A549 (cell line): ENCODE results near the gene SPATS2. TPM values are rescaled to one million over a fixed set of nuclear protein-coding genes. Genes with fewer than 3 reads are reported as not detected.

Source experiments
- ATAC-seq, 2 experiments: fragments of 200-7000 bp in 1 of 2; fragments of >200 bp in 1 of 2; cut with Nextera tagmentation in 1 of 2; cut with Tn5 transposase in 1 of 2; 3 replicates each; pipeline versions ENCODE4 v1.8.0 to v1.9.1; 2018 to 2020; ENCODE audit warnings: mild to moderate bottlenecking in 1 of 2, moderate library complexity in 1 of 2
- CTCF ChIA-PET: fragments of 300-600 bp; sonication (Branson Sonifier 250); formaldehyde crosslinking; extraction: SDS; loops from one replicate; lab custom pipeline; 2021; ENCODE audit warnings: antibody characterized with exemption, inconsistent platforms; lab: Yijun Ruan, JAX
- POLR2A ChIA-PET: fragments of 350-600 bp; formaldehyde crosslinking; extraction: SDS; loops from one replicate; lab custom pipeline; 2021; ENCODE audit warnings: antibody characterized with exemption, inconsistent platforms; lab: Yijun Ruan, JAX
- DNase-seq, 2 experiments: peaks; one replicate each; pipeline versions ENCODE4 v3.0.0 to v3.0.0-alpha.2; 2011 to 2016; ENCODE audit warnings: low read depth in 1 of 2, low spot score in 1 of 2
- FAIRE-seq: peaks from 2 replicates; lab custom pipeline; 2011; peaks lifted over from hg19 to GRCh38; lab: Jason Lieb, UNC
- H3K27ac ChIP-seq, 2 experiments: fragments of >200 bp; sonication (Bioruptor Twin); formaldehyde crosslinking; 3 replicates each; pipeline ENCODE4 v1.5.1; 2016 to 2017
- H3K4me1 ChIP-seq: fragments of >200 bp; sonication (Bioruptor Twin); formaldehyde crosslinking; 3 replicates; pipeline ENCODE4 v1.6.1; 2016
- H3K4me2 ChIP-seq: fragments of >200 bp; sonication (Bioruptor Twin); formaldehyde crosslinking; 3 replicates; pipeline ENCODE4 v1.6.1; 2016
- H3K4me3 ChIP-seq: fragments of >200 bp; sonication (Bioruptor Twin); formaldehyde crosslinking; 3 replicates; pipeline ENCODE4 v1.5.1; 2016
- H3K9me3 ChIP-seq: fragments of >200 bp; sonication (Bioruptor Twin); formaldehyde crosslinking; 3 replicates; pipeline ENCODE4 v1.6.1; 2016
- CBX8 ChIP-seq: fragments of 200-600 bp; sonication (generic); IDR thresholded peaks from 2 replicates; pipeline ENCODE4 v1.6.1; 2016
- CEBPB ChIP-seq, 2 experiments: fragments of >200 bp in 1 of 2; sonication (Bioruptor Twin) in 1 of 2; formaldehyde crosslinking in 1 of 2; IDR thresholded peaks; 2 replicates each; pipeline ENCODE4 v1.6.1; 2012 to 2016
- CHD2 ChIP-seq: fragments of 150-350 bp; IDR thresholded peaks from 2 replicates; pipeline ENCODE4 v1.6.1; 2014; ENCODE audit warnings: low read length; ENCODE audit not compliant: partially characterized antibody
- CHD4 ChIP-seq: fragments of 200-600 bp; sonication (generic); IDR thresholded peaks from 2 replicates; pipeline ENCODE4 v1.6.1; 2016; ENCODE audit warnings: antibody characterized with exemption, mild to moderate bottlenecking, borderline replicate concordance
- HDAC2 ChIP-seq: fragments of 200-600 bp; sonication (generic); IDR thresholded peaks from 2 replicates; pipeline ENCODE4 v1.6.1; 2016
- HEYL ChIP-seq: fragments of 250-450 bp; sonication (Bioruptor Pico); IDR thresholded peaks from 2 replicates; pipeline ENCODE4 v1.8.0; 2021; ENCODE audit warnings: mild to moderate bottlenecking, moderate library complexity
- HOXB5 ChIP-seq: fragments of 250-450 bp; sonication (Bioruptor Pico); IDR thresholded peaks from 2 replicates; pipeline ENCODE4 v1.5.0; 2020; ENCODE audit warnings: mild to moderate bottlenecking, moderate library complexity
- JUN ChIP-seq, 2 experiments: fragments of >200 bp; sonication (Bioruptor Twin); formaldehyde crosslinking; IDR thresholded peaks; 2 replicates in 1 of 2; 3 replicates in 1 of 2; pipeline ENCODE4 v1.6.1; 2016 to 2017
- KDM1A ChIP-seq: fragments of 200-600 bp; sonication (generic); IDR thresholded peaks from 2 replicates; pipeline ENCODE4 v1.6.1; 2016; ENCODE audit warnings: low read depth, mild to moderate bottlenecking
- NFE2L2 ChIP-seq: fragments of 150-350 bp; conservative IDR thresholded peaks from 2 replicates; pipeline ENCODE4 v1.6.1; 2014; ENCODE audit warnings: low read length
- NPAS2 ChIP-seq: fragments of 250-450 bp; sonication (Bioruptor Pico); IDR thresholded peaks from 2 replicates; pipeline ENCODE4 v1.8.0; 2022; ENCODE audit warnings: mild to moderate bottlenecking, moderate library complexity, borderline replicate concordance
- NR3C1 ChIP-seq: fragments of >200 bp; sonication (Bioruptor Twin); formaldehyde crosslinking; IDR thresholded peaks from 3 replicates; pipeline ENCODE4 v1.6.1; 2017
- POLR2A ChIP-seq: IDR thresholded peaks from 2 replicates; pipeline ENCODE4 v1.6.1; 2012; ENCODE audit warnings: mild to moderate bottlenecking, low read length
- POLR2AphosphoS2 ChIP-seq: conservative IDR thresholded peaks from 2 replicates; pipeline ENCODE4 v1.6.1; 2012; ENCODE audit warnings: low read length, improper control_type of control experiment, inconsistent platforms
- RAD21 ChIP-seq, 2 experiments: fragments of >200 bp in 1 of 2; sonication (Bioruptor Twin) in 1 of 2; formaldehyde crosslinking in 1 of 2; IDR thresholded peaks in 1 of 2; conservative IDR thresholded peaks in 1 of 2; 2 replicates in 1 of 2; 3 replicates in 1 of 2; pipeline ENCODE4 v1.6.1; 2012 to 2018; ENCODE audit warnings: inconsistent platforms in 1 of 2
- RARB ChIP-seq: fragments of 250-450 bp; sonication (Bioruptor Pico); IDR thresholded peaks from 2 replicates; pipeline ENCODE4 v1.8.0; 2021; ENCODE audit warnings: mild to moderate bottlenecking, moderate library complexity
- SMC3 ChIP-seq: fragments of >200 bp; sonication (Bioruptor Twin); formaldehyde crosslinking; IDR thresholded peaks from 3 replicates; pipeline ENCODE4 v1.6.1; 2018; ENCODE audit warnings: inconsistent platforms
- SREBF2 ChIP-seq: fragments of 450-650 bp; IDR thresholded peaks from 2 replicates; pipeline ENCODE4 v1.6.1; 2014; ENCODE audit warnings: mild to moderate bottlenecking, moderate library complexity
- TFCP2L1 ChIP-seq: fragments of 250-450 bp; sonication (Bioruptor Pico); IDR thresholded peaks from 2 replicates; pipeline ENCODE4 v1.5.0; 2021; ENCODE audit warnings: mild to moderate bottlenecking
- WGBS: methylation state at CpG from one replicate; pipeline ENCODE4 v1.1.6; 2017; ENCODE audit errors: missing lambda C conversion rate; 5-methylcytosine and 5-hydroxymethylcytosine counted together
- polyA plus RNA-seq, 4 experiments: library from polyadenylated mRNA; depleted of rRNA in 3 of 4; stranded (reverse); fragments of >200 nt; fragmentation: RNase III in 1 of 4; extraction: RNeasy Plus Mini Kit Qiagen cat#74134 plus additional on column Dnase treatment in 1 of 4; gene quantifications; 2 replicates in 3 of 4; 3 replicates in 1 of 4; pipeline ENCODE4 v1.2.3, GENCODE V29; 2011 to 2017
- TF ChIP-seq, protein P1 (sequence below): fragments of 250-450 bp; sonication (Bioruptor Pico); IDR thresholded peaks from 2 replicates; pipeline ENCODE4 v1.5.0; 2020; ENCODE audit warnings: low read depth, mild to moderate bottlenecking, moderate library complexity
- TF ChIP-seq, protein P2 (sequence below): fragments of >200 bp; sonication (Bioruptor Twin); formaldehyde crosslinking; IDR thresholded peaks from 3 replicates; pipeline ENCODE4 v1.5.1; 2016
- TF ChIP-seq, protein P3 (sequence below): IDR thresholded peaks from 2 replicates; pipeline ENCODE4 v1.6.1; 2012; ENCODE audit warnings: low read depth, borderline replicate concordance
- TF ChIP-seq, protein P4 (sequence below): IDR thresholded peaks from 2 replicates; pipeline ENCODE4 v1.6.1; 2012
- TF ChIP-seq, protein P5 (sequence below): IDR thresholded peaks from 2 replicates; pipeline ENCODE4 v1.6.1; 2012

The SPATS2 gene
- polyA plus RNA-seq, 2 of the 4 experiments (the other 2 are of a cell fraction) = 37.7 to 154 TPM

DNA sequence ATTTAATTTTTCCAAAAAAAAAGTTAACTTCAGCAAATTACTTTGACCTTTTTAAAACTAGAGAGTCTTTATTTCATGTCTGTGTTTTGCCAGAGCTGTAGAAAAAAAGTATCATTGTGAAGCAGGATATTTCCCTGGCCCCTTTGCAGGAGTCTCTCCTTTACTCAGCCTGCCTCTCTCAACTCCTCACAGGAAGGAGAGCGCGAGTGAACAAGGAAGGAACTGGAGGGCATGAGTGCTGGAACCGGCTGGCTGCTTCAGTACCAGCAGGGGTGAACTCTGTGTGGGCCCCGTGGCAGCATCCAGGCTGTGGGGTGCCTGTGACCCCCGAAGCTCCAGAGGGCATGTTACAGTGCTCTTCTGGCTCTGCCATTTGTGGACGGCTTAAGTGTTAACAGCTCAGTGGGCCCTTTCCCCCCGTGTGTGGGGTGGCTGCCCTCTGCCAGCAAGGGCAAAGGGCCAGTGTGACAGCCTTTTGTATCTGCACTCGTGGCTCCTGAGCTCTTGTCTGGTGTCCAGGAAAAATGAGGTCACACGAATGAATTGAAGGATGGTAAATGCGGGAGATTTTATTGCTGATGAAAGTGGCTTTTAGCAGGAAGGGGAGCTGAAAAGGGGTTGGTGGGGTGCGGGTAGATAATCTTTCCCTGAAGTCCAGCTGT lies 95.0 kb downstream of the SPATS2 start (continued):
- TF ChIP-seq, protein P1, sequence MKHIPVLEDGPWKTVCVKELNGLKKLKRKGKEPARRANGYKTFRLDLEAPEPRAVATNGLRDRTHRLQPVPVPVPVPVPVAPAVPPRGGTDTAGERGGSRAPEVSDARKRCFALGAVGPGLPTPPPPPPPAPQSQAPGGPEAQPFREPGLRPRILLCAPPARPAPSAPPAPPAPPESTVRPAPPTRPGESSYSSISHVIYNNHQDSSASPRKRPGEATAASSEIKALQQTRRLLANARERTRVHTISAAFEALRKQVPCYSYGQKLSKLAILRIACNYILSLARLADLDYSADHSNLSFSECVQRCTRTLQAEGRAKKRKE = no peak
- no peak for TF ChIP-seq SMC3
- no peak for TF ChIP-seq CHD2
- TF ChIP-seq NPAS2 (CRISPR knock-in tag) = no peak
- no peak for TF ChIP-seq CHD4
- no peak for TF ChIP-seq POLR2A
- TF ChIP-seq TFCP2L1 (CRISPR knock-in tag) = no peak
- TF ChIP-seq, protein P2, sequence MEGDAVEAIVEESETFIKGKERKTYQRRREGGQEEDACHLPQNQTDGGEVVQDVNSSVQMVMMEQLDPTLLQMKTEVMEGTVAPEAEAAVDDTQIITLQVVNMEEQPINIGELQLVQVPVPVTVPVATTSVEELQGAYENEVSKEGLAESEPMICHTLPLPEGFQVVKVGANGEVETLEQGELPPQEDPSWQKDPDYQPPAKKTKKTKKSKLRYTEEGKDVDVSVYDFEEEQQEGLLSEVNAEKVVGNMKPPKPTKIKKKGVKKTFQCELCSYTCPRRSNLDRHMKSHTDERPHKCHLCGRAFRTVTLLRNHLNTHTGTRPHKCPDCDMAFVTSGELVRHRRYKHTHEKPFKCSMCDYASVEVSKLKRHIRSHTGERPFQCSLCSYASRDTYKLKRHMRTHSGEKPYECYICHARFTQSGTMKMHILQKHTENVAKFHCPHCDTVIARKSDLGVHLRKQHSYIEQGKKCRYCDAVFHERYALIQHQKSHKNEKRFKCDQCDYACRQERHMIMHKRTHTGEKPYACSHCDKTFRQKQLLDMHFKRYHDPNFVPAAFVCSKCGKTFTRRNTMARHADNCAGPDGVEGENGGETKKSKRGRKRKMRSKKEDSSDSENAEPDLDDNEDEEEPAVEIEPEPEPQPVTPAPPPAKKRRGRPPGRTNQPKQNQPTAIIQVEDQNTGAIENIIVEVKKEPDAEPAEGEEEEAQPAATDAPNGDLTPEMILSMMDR = no peak
- no peak for TF ChIP-seq CEBPB (IDR thresholded peaks at IDR 0.05)
- TF ChIP-seq SREBF2 = no peak
- no peak for TF ChIP-seq JUN (IDR thresholded peaks at IDR 0.05)

DNA sequence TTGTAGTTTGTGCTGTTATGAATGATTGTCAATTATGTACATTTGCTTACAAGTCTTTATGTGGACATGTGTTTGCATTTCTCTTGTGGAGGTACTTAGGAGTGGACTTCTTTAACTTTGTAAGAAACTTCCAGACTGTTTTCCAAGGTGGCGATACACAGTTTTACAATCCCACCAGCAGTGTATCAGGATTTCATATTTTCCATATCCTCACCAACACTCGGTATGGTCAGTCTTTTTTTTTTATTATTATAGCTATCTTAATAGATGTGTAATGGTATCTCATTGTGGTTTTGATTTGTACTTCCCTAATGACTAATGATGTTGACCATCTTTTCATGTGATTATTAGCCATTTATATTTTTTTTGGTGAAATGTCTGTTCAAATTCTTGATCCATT lies 97.9 kb downstream of the SPATS2 start:
- no peak overlapping the region for H3K4me3 ChIP-seq
- DNase-seq (no peak), FAIRE-seq (no peak), ATAC-seq (no peak)
- no peak overlapping the region for H3K4me2 ChIP-seq
- ChIA-PET POLR2A (no interaction called here), CTCF (interaction anchor here (2.2 kb wide), 1 partner anchor 118 kb away, joined by 6 read pairs; the partner anchor contains the start of gene DNAJC22)
- WGBS = 97% methylated on average over 2 of the region's 2 CpGs
- no peaks in the 10 kb centered on the region for H3K9me3 ChIP-seq
- no peak overlapping the region for H3K27ac ChIP-seq
- TF ChIP-seq RARB (CRISPR knock-in tag) (no peak), CBX8 (no peak), NFE2L2 (no peak), HOXB5 (CRISPR knock-in tag) (no peak), HDAC2 (no peak), KDM1A (no peak), POLR2AphosphoS2 (no peak), RAD21 (conservative IDR thresholded peaks at IDR 0.05 in 1 of 2, IDR thresholded peaks at IDR 0.05 in 1 of 2) (no peak), NR3C1 (no peak), HEYL (CRISPR knock-in tag) (no peak)
- TF ChIP-seq, protein P1 = no peak
- TF ChIP-seq, protein P3, sequence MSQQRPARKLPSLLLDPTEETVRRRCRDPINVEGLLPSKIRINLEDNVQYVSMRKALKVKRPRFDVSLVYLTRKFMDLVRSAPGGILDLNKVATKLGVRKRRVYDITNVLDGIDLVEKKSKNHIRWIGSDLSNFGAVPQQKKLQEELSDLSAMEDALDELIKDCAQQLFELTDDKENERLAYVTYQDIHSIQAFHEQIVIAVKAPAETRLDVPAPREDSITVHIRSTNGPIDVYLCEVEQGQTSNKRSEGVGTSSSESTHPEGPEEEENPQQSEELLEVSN = no peak
- TF ChIP-seq, protein P4, sequence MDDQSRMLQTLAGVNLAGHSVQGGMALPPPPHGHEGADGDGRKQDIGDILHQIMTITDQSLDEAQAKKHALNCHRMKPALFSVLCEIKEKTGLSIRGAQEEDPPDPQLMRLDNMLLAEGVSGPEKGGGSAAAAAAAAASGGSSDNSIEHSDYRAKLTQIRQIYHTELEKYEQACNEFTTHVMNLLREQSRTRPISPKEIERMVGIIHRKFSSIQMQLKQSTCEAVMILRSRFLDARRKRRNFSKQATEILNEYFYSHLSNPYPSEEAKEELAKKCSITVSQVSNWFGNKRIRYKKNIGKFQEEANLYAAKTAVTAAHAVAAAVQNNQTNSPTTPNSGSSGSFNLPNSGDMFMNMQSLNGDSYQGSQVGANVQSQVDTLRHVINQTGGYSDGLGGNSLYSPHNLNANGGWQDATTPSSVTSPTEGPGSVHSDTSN = no peak
- TF ChIP-seq, protein P5, sequence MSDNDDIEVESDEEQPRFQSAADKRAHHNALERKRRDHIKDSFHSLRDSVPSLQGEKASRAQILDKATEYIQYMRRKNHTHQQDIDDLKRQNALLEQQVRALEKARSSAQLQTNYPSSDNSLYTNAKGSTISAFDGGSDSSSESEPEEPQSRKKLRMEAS = no peak
- TF ChIP-seq, all 56 proteins: peak for 0
- H3K4me1 ChIP-seq = no peaks in the 10 kb centered on the region
